Measurements from ENCODE around the gene FAM78A.
A peak's percentile ranks its signal among the peaks of the same experiment; 100 is the strongest.

The FAM78A gene

GRCh38 chr9:131276891-131277286, 579 bp upstream of the FAM78A start:
- Histone ChIP-seq H2AFZ (ENCODE audit: low read depth, low read length) (no peak overlapping the region), H3K27me3 (ENCODE audit: low read depth, low read length) (peaks cover 3% of the 10 kb centered on the region; the same call in 1 of the 2 replicates), H3K4me1 (ENCODE audit: low read length) (peaks cover 35% of the 10 kb centered on the region), H3K36me3 (replicated peaks; ENCODE audit: low read depth, low read length) (peaks cover 3% of the 10 kb centered on the region), H3K9ac (ENCODE audit: low read length) (peak overlapping the region; percentile 97), H3K27ac (ENCODE audit: low read length) (0 out of 2 replicates have a peak overlapping the region, but pooled peaks have one; percentile 33), H3K4me2 (ENCODE audit: low read length) (peak overlapping the region; percentile 97), H3K4me3 (ENCODE audit: low read length) (peak overlapping the region; percentile 85), H3K79me2 (ENCODE audit: low read length) (peaks cover 48% of the 10 kb centered on the region), H3K9me3 (ENCODE audit: insufficient read depth, low read length) (no peaks in the 10 kb centered on the region), H4K20me1 (ENCODE audit: insufficient read depth, low read length) (no peaks in the 10 kb centered on the region)
- TF ChIP-seq EZH2phosphoT487 (IDR thresholded peaks at IDR 0.05; ENCODE audit: low read depth), result no peak
- TF ChIP-seq CTCF (IDR thresholded peaks at IDR 0.05; ENCODE audit: low read depth, low read length), result no peak

- peak overlapping the region; percentile 97 for H3K4me2 ChIP-seq (ENCODE audit: low read length)
- H2AFZ ChIP-seq (ENCODE audit: low read depth, low read length), result no peak overlapping the region; the same call in 1 of the 2 replicates
- TF ChIP-seq CTCF (IDR thresholded peaks at IDR 0.05; ENCODE audit: low read depth, low read length), result peak; percentile 44
- no peak for TF ChIP-seq EZH2phosphoT487 (IDR thresholded peaks at IDR 0.05; ENCODE audit: low read depth)
- peak overlapping the region; percentile 97 for H3K9ac ChIP-seq (ENCODE audit: low read length)
- H3K36me3 ChIP-seq (replicated peaks; ENCODE audit: low read depth, low read length), result peaks cover 9% of the 10 kb centered on the region
- no peaks in the 10 kb centered on the region for H4K20me1 ChIP-seq (ENCODE audit: insufficient read depth, low read length)
- H3K4me1 ChIP-seq (ENCODE audit: low read length), result peaks cover 49% of the 10 kb centered on the region
- peak overlapping the region; percentile 86 for H3K27ac ChIP-seq (ENCODE audit: low read length)
- 0 out of 2 replicates have a peak, but pooled peaks cover 3% of the 10 kb centered on the region for H3K27me3 ChIP-seq (ENCODE audit: low read depth, low read length)
- H3K79me2 ChIP-seq (ENCODE audit: low read length), result peaks cover 62% of the 10 kb centered on the region
- peak overlapping the region; percentile 85 for H3K4me3 ChIP-seq (ENCODE audit: low read length)
- no peaks in the 10 kb centered on the region for H3K9me3 ChIP-seq (ENCODE audit: insufficient read depth, low read length)
These were observed 797 bp downstream of the FAM78A start for GRCh38 chr9:131275332-131276093.

- TF ChIP-seq CTCF (IDR thresholded peaks at IDR 0.05; ENCODE audit: low read depth, low read length) (no peak), EZH2phosphoT487 (IDR thresholded peaks at IDR 0.05; ENCODE audit: low read depth) (no peak)
- Histone ChIP-seq H3K79me2 (ENCODE audit: low read length) (peaks cover 69% of the 10 kb centered on the region), H3K4me1 (ENCODE audit: low read length) (peaks cover 55% of the 10 kb centered on the region), H3K4me2 (ENCODE audit: low read length) (peak overlapping the region; percentile 97), H3K9me3 (ENCODE audit: insufficient read depth, low read length) (no peaks in the 10 kb centered on the region), H3K9ac (ENCODE audit: low read length) (peak overlapping the region; percentile 97), H3K4me3 (ENCODE audit: low read length) (peak overlapping the region; percentile 85), H3K27ac (ENCODE audit: low read length) (peak overlapping the region; percentile 86), H3K36me3 (replicated peaks; ENCODE audit: low read depth, low read length) (peaks cover 9% of the 10 kb centered on the region), H4K20me1 (ENCODE audit: insufficient read depth, low read length) (no peaks in the 10 kb centered on the region), H3K27me3 (ENCODE audit: low read depth, low read length) (0 out of 2 replicates have a peak, but pooled peaks cover 2% of the 10 kb centered on the region), H2AFZ (ENCODE audit: low read depth, low read length) (no peak overlapping the region; the same call in 1 of the 2 replicates)
These were observed 1.5 kb downstream of the FAM78A start for GRCh38 chr9:131274674-131275331.

Data from OCI-LY3 (cell line).